SK-N-DZ (cell line): ENCODE results near the gene TOP2B.

ENCODE experiments used
- DNase-seq: peaks from one replicate; pipeline ENCODE4 v3.0.0-alpha.2; 2015; ENCODE audit warnings: low spot score
- small RNA-seq, 2 experiments: library from RNA; depleted of rRNA; stranded (forward); fragments of <200 nt; gene quantifications; one replicate each; pipeline ENCODE3, GENCODE V24; 2014

TOP2B gene

GRCh38 chr3:25557694-25558093 lies 107.0 kb downstream of the TOP2B start:
- no peak for DNase-seq

- DNase-seq = no peak
These were observed 108.3 kb downstream of the TOP2B start for GRCh38 chr3:25556447-25556846.

DNA sequence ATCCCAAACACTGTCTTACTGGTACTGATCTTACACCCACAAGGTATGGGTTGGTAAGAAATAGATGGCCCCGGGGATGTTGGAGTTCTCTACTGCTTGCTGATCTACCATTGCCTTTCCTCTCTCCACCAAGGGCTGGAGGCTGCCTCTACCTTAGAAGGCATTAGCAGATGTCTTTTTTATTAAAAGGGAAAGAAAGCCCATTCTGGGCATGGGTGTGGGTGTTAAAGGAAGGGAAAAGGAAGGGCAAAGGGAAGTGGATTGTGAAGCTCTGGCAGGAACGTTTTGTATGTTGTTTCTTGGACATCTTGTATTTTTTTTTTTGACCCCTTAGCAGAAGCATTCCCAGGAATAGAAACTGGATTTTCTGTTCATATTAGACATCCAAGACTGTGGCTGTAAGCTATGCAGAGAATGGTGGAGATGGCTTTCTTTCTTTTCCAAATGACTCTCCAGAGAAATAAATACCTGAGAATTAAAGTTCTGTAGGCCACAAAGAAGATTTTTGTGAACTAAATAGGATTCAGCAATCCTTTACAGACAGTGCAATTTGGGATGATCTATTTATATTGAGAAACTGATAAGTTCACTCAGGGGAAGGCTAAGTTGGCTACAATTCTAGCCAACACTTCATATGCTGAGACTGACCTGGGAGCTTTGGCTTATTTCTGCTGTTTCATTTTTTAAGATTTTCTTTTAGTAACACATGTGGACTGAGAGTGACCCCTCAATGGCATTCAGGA lies 108.8 kb downstream of the TOP2B start:
- no peak for DNase-seq

- no peak for DNase-seq
These were observed 110.3 kb downstream of the TOP2B start for GRCh38 chr3:25554376-25554775.

- no peak for DNase-seq
These were observed 112.5 kb downstream of the TOP2B start for GRCh38 chr3:25552251-25552650.

GRCh38 chr3:25548836-25549235 lies 115.9 kb downstream of the TOP2B start:
- DNase-seq = no peak

- DNase-seq = no peak
These were observed 116.6 kb downstream of the TOP2B start for GRCh38 chr3:25547943-25548674.

Small RNAs within 50 kb of the gene (small RNA-seq; reads per million reads assigned to genes)
- gene CRIP1P2 (0 reads per million in 2 experiments), gene RF01161 (0.40 to 2.3 reads per million in 2 experiments), gene RF02271 (0 reads per million in 2 experiments)
